ENCODE data around the gene LRRC37A2. TPM values are rescaled to one million over a fixed set of nuclear protein-coding genes. Genes with fewer than 3 reads are reported as not detected.
"Not testable (repeated sequence)": the region's sequence is repeated elsewhere in the genome, so short reads cannot be mapped to it uniquely, and the experiment has no call there.

Gene LRRC37A2
- 9.6 and 10.1 TPM in 2 replicates for total RNA-seq

- intact Hi-C loops (cut with micrococcal nuclease) = not testable (repeated sequence)
Measured at GRCh38 chr17:46512168-46512567, at the start of gene LRRC37A2. LRRC37A2 (plus strand) TSS chr17:46512468; CDS start chr17:46512713, 245 bp downstream.

GRCh38 chr17:46467618-46468017, 44.6 kb upstream of the LRRC37A2 start:
- intact Hi-C loops (cut with micrococcal nuclease) = not testable (repeated sequence)

- intact Hi-C loops (cut with micrococcal nuclease) = not testable (repeated sequence)
Measured at GRCh38 chr17:46474489-46474888, 37.8 kb upstream of the LRRC37A2 start.

GRCh38 chr17:46475583-46475982, 36.7 kb upstream of the LRRC37A2 start:
- intact Hi-C loops (cut with micrococcal nuclease) = not testable (repeated sequence)

GRCh38 chr17:46478823-46479222, 33.4 kb upstream of the LRRC37A2 start:
- intact Hi-C loops (cut with micrococcal nuclease) = not testable (repeated sequence)

DNA sequence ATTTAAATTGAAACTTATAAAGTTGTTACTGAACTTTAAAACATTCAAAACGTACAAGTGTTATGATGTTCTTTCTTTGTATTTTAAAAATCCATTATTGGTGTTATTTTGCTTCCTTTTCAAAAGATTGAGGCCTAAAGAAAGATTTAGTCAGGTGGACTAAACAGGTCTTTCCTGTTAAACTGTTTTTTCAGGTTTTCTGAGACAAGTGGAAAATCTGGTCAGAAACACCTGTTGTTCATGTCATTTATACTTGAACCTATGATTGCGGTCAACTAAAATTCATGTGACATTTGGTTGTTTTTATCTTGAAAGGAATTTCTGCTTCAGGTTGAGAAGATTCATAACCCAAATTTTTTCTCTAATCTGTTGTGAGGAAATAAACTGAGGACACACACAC, 31.0 kb upstream of the LRRC37A2 start:
- intact Hi-C loops (cut with micrococcal nuclease) = not testable (repeated sequence)

- intact Hi-C loops (cut with micrococcal nuclease) = not testable (repeated sequence)
Measured at GRCh38 chr17:46492021-46492420, 20.2 kb upstream of the LRRC37A2 start.

DNA sequence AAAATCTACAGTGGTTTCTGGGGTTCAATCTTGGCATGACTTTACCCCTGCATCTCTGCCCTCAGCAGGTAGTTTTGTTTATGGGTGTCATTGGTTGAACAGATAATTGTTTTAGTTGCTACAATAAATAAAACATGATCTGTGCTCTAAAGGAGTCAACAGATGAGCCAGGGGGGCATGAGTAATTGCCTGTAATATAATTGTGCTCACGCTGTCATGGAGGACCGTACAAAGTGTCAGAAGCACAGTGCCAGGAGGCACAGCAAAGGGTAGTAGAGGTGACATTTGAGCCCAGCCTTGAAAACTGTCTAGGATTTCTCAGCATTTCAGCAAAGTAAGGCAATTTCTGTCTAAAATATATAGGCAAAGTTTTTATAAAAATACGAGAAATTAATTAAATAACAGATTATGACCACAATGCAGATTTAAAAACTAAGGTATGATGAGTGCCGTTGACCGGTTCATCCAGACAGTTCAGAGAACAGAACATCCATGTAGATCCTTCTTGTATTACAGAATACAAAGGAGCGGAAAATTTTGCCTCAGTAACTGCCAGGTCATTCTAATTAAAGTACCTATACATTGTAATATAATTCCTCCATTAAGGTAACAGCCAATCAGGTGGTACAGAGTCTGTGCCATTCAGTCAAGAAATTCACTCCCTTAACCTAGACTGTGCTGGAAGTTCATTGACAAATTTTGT, 12.7 kb upstream of the LRRC37A2 start:
- intact Hi-C loops (cut with micrococcal nuclease) = not testable (repeated sequence)

- intact Hi-C loops (cut with micrococcal nuclease) = not testable (repeated sequence)
Measured at GRCh38 chr17:46505896-46506295, 6.4 kb upstream of the LRRC37A2 start.

- intact Hi-C loops (cut with micrococcal nuclease) = not testable (repeated sequence)
Measured at GRCh38 chr17:46534716-46535115, 22.4 kb downstream of the LRRC37A2 start.

- intact Hi-C loops (cut with micrococcal nuclease) = not testable (repeated sequence)
Measured at GRCh38 chr17:46548607-46549006, 36.3 kb downstream of the LRRC37A2 start.

DNA sequence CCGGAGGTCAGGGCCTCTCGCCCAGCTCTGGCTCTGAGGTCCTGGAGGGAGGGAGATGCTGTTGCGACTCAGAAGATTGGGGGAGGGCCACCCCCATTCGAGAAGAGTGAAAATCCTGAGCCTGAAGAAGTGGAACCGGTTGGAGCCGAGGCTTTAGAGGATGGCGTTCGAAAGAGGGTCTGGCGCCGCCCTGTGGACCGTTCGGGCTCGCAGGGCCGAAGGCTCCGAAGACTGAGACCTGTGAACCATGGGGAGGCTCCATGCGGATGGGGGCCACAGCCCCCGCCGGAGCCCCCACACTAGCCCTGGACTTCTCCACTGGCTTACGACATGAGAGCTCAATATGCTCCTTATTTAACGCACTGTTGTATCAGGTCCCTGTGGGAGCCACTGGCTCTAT, 46.9 kb downstream of the LRRC37A2 start:
- intact Hi-C loops (cut with micrococcal nuclease) = not testable (repeated sequence)

DNA sequence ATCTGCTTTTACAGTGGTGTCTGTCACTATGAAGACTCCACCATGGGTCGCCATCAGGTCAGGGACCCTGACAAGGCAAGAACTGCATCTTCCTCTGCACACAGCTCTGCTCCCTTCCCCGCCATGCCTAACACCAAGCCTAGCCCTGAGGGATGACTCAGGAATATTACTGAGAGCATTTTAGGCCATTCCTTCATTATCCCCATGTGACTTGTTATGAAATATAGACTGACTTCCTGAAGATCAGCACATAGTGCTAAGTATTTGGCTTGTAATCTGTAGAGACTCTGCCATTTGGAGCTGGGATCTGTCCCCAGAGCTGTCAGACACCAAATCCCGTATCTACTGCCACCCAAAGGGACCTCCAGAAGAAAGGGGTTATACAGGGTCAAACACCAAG, 47.8 kb downstream of the LRRC37A2 start:
- intact Hi-C loops (cut with micrococcal nuclease) = not testable (repeated sequence)

- intact Hi-C loops (cut with micrococcal nuclease) = not testable (repeated sequence)
Measured at GRCh38 chr17:46566284-46566683, 54.0 kb downstream of the LRRC37A2 start.

DNA sequence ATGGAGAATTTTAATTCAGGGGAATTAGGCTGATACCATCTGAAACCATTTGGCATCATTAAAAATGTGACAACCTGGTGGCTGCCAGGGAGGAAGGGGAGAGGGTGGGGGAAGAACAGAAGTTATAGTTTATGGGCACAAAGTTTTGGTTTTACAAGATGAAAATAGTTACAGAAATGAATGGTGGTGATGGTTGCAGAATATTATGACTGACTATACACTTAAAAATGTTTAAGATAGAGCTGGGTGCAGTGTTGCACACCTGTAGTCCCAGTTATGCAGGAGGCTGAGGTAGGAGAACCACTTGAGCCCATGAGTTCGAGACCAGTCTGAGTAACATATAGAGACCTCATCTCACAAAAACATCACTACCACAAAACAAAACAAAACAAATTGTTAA, 54.7 kb downstream of the LRRC37A2 start:
- intact Hi-C loops (cut with micrococcal nuclease) = not testable (repeated sequence)

GRCh38 chr17:46571796-46572195, 59.5 kb downstream of the LRRC37A2 start:
- intact Hi-C loops (cut with micrococcal nuclease) = not testable (repeated sequence)

DNA sequence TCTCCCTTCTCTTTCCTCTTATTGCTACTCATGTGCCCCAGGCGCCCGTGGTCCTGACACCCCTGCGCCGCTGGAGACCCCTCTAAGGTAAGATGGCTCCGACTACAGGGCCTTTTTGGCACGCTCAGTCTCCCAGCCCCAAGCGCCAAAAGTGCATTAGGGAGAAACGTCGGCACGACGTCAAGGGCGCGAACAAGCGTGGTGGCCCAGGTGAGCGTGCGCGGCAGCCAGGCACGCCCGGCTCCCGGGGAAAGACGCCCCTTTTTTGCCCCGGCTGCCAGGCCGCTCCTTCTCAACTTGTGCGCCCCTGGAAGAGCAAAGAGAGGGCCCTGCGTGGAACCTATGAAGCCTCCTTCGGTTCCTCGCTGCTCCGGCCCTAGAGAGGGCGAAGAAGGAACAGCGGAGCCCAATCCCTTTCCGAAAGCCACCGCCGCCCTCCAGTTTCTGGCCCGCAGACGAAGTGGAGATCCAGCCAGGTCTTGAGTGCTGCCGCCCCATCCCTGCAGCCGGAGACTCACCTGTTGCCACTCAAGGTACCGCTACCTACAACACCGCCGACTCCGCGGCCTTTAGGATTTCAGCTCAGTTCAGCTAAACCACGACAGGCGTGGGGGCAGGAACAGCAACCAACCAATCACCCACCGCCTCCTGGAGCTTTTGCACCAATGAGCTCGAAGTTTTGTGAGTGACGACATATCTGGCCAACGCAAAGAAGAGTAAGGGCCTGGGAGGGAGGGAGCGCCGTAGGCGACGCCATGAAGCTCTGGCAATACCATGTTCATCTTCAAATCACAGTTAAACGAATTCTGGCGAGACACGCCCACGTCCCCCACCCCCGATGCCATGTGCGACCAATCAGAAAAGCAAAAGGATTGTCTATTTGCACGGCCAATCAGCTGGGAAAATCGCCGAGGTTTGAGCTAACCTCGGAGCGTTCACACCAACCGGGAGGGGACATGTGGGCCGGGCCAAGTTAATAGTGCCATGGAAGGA, 67.1 kb downstream of the LRRC37A2 start, which contains the start of gene ARL17A:
ARL17A (minus strand) TSS at position 609 of the 993 bp plus-strand sequence. CDS start 3,369 bp downstream, outside the sequence.
- intact Hi-C loops (cut with micrococcal nuclease) = not testable (repeated sequence)

DNA sequence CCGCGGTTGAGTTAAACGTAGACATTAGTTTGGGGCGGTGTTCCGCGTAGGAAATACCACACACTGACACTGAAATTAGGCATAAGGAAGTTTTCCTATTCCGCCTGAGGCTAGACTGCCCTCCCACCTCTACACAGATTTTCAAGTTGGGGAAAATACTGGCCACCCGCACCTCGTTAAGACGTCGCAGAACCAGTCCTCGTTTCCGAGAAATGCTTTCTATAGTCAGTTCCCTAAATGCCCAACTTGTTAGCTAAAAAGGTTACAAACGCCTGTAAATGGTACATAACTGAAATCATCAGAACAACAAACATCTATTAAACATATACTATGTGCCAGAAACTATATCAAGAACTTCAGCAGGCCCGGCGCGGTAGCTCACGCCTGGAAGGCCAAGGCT, 67.8 kb downstream of the LRRC37A2 start:
- intact Hi-C loops (cut with micrococcal nuclease) = not testable (repeated sequence)

- intact Hi-C loops (cut with micrococcal nuclease) = not testable (repeated sequence)
Measured at GRCh38 chr17:46585444-46585843, 73.2 kb downstream of the LRRC37A2 start.

- intact Hi-C loops (cut with micrococcal nuclease) = not testable (repeated sequence)
Measured at GRCh38 chr17:46590157-46591146, 78.2 kb downstream of the LRRC37A2 start, which contains the start of gene NSF. NSF (plus strand) TSS chr17:46590669; CDS start chr17:46590776, 107 bp downstream.

DNA sequence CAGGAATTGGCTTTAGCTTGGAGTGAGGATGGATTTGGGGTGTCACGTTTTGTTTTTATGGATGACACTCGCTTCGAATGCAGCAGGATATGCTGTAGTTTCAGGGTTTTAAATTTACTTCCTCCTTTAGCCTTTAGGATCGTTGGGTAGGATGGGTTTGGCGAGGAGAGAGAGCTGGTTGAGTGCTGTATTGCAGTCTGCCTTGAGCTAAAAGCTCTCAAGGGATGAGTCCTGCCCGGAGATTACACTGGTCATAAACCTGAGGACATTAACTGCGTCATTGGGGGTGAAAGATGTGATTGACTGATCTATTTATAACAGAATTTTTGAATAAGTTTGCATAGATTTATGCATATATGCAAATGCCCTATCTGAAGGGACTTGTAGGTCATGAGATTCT, 79.1 kb downstream of the LRRC37A2 start:
- intact Hi-C loops (cut with micrococcal nuclease) = not testable (repeated sequence)
